HG03039 (cell line): ENCODE results near the gene MED13.
"Not testable (repeated sequence)": the region's sequence is repeated elsewhere in the genome, so short reads cannot be mapped to it uniquely, and the experiment has no call there.

Source experiments
- ATAC-seq: cut with Tn5 transposase; IDR thresholded peaks from one replicate; pipeline ENCODE4 v1.9.1; 2021; ENCODE audit warnings: mild to moderate bottlenecking, moderate library complexity; ENCODE audit not compliant: unreplicated experiment

MED13 gene

DNA sequence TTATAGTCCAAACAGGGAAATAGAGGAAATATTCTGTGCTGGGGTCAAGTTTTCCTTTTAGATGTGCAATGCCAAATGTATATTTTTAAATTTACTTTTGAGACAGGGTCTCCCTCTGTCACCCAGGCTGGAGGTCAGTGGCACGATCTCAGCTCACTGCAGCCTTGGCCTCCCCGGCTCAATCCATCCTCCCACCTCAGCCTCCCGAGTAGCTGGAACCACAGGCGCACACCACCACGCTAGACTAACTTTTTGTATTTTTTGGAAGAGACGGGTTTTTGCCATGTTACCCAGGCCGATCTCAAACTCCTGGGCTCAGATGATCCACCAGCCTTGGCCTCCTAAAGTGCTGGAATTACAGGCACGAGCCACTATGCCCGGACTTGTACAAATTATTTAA, 25.8 kb upstream of the MED13 start:
- no peak for ATAC-seq

DNA sequence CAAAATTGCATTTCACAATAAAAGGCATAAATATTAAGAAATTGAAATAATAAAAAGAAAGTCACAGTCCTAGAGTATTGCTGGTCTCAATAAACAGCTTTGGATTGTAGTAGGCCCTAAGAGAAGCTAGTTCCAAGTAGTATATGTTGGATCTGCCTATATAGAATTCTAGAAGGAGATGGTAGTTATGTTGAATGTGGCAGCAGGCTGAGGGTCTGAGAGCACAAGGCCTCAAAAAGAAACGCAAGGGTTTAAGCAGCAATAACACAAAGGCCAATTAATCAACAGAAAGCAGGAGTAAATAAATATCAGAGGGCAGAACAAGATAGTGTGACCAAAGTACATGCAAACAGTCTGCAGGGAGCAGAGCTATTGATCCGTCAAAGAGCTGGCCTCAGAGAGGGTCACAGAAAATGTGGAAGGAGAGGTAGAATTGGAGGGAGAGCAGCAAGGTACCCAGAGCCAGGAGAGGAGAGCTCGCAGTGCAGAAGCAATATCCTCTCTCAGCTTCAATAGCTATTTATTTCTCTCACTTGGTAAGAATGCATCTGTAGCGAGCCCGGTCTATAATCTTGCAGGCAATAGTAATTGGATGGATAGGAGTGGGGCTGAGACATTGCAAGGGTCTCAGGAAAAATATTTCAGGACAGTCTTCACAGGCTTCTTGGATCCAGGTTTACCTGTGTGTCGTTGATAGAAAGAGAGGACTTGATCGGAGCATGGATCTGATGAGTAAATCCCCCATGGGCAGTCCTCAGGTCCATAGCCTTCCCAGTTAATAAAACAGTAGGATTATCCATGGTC, 25.1 kb upstream of the MED13 start:
- ATAC-seq: no peak

DNA sequence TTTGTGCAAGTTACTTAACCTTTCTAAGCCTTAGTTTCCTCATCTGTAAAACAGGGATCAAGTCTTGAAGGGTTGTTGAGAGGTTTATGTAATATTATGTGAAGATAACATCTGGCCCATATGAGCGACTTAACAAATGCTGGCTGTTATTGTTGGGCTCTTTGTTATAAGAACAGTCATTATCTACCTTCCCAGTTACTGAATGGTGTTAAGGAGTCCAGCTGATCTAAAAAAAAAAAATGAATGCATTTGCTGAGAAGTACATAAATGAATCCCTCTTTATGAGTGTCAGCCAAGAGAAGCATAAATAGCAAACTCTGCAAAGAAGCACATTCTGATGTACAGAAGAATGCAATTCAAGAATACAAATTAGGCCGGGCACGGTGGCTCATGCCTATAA, 24.3 kb upstream of the MED13 start:
- ATAC-seq: no peak

DNA sequence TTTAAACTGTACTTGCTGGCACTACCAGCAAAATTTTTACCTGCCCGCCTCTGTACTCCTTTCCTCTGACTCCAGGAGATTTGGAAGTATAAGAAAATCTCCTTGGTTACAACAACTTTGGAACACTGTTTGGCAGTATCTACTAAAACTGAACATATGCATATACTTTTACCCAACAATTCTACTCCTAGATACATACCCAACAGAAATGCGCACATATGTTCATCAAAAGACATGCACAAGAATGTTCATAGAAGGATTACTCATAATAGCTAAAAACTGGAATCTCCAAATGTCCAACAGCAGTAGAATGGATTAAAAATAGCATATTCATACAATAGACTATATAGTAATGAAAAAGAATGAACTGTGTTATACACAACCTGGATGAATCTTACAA, 21.7 kb upstream of the MED13 start:
- no peak for ATAC-seq

DNA sequence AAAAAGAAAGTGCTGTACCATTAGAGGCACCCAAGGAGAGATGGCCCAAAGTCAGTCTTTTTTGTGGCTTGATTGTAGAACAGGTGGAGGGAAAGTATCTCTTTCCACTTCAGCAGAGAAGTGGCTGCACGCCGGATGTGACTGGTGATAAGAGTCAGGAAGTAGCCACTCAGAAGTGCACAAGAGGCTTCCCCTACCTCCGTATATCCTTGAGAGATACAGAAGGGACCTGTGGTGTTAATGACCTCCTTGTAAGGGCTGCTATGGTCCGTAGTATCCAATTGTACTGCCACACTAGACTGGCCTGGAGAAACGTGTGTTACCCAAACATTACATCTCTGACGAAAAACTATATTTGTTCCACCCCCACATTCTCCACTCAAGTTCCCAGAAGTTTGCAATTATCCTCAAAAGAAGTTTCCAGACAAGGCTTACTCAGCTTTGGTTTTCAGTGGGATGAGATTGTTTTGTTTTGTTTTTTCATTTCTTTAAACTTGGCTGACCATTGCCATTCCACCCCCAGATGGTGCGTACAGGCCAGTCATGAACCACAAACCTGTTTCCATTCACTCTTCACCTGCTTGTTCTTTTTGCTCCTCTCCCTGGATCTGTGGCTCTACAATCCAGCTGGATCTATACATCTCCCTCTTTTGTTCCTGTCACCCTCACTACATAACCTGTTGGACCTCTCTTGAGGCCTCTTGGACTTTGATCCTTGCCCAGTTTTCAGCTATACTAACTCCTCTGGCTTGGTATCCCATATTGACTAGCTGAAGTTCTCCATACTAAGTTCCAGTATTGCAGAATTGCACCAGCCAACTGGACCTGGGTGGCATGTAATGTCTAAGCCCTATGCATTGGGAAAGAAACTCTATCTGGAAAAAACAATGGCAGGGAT, 20.7 kb upstream of the MED13 start:
- ATAC-seq: no peak

DNA sequence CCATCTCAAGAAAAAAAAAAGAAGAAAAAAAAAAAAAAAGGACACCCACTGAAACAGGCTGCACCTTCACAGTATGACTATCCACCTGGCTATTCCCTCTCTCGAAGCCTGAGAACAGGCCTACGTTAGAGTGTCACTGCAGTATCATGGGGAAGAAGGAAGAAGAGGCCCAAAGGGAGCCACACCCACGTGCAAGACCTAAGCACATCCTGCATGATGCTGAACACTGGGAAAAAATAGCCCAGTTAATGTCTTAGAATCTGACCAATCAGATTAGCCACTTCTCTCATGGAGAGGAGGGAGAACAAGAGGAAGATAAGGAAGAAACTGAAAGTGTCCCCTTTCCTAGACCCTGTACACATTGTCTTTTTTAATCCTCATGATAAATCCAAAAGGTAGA, 19.5 kb upstream of the MED13 start:
- no peak for ATAC-seq

DNA sequence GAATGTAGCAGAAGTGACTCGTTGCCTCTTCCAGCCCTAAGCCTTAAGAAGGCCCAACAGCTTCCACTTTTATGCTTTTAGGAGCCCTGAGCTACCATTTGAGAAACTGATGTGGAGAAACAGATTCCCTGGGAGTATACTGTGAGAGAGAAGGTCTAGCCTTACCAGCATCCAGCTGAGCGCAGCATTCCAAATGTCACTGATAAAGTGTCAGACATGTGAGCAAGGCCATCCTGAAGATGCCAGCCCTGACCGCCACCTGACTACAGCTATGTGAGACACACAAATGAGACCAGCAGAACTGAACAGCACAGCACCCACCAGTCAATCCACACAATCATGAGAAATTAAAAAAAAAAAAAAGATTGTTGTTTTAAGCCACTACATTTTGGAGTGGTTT, 18.6 kb upstream of the MED13 start:
- ATAC-seq: no peak

DNA sequence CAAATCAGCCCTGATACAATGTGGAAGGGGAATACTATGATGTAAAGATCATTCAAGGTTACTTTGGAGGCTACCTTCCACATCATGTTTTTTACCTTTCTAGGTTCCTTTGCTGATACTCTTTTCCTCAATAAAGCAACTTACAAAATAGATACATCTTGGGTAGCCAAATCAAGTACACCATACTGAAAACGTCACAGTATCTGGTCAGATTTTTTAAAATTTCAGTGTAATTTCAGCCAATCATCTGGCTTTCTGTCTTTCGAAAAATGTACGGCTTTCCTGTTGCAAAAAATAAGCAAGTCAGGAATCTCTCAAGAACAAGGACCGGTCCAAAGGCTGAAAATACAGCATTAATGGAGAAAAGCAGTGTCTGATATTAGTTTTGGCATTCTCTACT, 15.6 kb upstream of the MED13 start:
- ATAC-seq: no peak

DNA sequence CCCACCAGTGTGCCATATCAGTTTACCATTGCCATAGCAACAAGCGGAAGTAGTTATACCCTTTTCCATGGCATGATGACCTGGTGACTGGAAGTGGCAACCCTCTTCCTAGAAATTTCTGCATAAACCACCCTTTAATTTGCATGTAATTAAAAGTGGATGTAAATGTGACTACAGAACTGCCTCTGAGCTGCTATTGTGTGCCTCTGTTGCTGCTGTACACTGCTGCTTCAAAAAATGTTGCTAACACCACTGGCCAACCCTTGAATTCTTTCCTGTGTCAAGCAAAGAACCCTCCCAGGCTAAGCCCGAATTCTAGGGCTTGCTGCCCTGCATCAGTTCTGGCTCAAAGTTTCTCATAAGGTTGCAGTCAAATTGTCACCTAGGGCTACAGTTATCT, 12.9 kb upstream of the MED13 start:
- no peak for ATAC-seq

DNA sequence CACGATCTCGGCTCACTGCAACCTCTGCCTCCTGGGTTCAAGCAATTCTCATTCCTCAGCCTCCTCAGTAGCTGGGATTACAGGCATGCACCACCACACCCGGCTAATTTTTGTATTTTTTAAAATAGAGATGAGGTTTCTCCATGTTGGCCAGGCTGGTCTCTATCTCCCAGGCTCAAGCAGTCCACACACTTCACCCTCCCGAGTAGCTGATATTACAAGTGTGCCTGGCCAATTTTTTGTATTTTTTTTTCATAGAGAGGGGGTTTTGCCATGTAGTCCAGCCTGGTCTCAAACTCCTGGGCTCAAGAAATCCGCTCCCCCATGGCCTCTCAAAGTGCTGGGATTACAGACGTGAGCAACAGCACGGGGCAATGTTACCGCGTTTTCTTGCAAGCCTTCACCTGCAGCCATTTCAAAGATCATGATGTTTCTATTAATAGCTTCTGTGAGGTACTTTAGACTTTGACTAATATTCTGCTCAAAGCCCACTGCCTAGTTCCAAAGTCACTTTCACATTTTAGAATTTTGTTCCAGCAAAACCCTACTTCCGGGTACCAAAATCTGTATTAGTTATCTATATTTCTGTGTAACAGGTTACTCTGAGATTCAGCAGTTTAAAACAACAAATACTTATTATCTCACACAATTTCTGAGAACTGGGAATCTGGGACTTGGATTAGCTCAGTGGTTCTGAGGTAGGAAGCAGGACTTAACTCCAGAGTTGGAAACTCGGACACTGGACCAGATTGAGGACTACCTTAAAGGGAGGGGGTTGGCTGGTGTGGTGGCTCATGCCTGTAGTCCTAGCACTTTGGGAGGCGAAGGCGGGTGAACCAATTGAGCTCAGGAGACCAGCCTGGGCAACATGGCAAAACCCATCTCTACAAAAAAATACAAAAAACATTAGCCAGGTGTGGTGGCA, 12.0 kb upstream of the MED13 start:
- ATAC-seq: no peak

DNA sequence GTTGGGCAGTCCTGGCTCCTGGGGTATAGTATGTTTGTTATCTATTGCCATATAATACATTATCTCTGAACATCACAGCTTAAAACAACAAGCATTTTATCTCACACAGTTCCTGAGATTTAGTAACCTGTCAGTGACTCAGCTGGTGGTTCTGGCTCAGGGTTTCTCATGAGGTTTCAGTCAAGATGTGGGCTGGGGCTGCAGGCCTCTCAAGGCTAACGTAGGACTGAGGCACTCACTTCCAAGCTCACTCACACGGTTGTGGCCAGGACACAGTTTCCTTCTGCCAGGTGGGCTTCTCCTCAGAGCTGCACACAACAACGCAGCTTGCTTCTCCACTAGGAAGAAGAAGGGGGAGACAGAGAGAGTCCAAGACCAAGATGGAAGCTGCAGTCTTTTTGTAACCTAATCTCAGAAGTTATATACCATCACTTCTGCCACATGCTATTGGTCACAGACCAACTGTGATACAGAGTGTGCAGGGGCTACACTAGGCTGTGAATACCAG, 10.3 kb upstream of the MED13 start:
- ATAC-seq: no peak

DNA sequence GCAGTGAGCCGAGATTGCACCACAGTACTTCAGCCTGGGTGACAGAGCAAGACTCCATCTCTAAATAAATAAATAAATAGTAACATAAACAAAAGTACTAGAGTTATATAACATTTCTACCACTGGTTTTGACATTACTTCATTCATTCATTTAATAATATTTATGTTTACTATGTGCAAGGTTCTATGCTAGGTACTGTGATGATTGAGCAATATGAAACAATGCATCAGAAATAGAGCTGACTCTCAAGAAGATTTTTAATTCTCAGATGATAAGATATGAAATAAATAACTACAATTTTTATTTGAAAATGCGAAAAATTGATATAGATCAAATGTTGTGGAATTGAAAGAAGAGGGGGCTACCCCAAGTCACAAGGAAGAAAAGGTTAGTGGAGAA, 8.9 kb upstream of the MED13 start:
- no peak for ATAC-seq

DNA sequence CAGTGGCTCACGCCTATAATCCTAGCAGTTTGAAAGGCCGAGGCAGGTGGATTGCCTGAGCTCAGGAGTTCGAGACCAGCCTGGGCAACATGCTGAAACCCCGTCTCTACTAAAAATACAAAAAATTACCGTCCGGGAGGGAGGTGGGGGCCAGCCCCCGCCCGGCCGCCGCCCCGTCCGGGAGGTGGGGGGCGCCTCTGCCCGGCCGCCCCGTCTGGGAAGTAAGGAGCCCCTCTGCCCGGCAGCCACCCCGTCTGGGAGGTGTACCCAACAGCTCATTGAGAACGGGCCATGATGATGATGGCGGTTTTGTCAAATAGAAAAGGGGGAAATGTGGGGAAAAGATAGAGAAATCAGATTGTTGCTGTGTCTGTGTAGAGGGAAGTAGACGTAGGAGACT, 7.8 kb upstream of the MED13 start:
- ATAC-seq: not testable (repeated sequence)

DNA sequence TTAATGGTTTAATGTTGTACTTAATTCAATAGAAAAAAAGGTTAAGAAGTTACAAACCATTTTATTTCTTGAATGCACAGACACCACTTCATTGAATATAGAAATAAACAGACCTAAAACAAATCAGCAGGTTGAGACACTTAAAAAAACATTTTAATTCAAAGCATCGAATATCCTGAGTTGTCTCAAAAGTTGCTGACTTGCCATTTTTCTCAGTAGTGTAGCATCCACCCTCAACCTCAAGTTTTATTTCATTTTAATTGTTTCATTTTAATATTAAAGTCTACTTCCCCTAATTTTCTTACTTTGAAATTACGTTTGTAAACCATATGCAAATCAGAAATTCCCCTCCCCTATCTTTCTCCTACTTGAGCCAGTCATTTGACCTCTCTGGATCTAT, 5.8 kb upstream of the MED13 start:
- no peak for ATAC-seq

DNA sequence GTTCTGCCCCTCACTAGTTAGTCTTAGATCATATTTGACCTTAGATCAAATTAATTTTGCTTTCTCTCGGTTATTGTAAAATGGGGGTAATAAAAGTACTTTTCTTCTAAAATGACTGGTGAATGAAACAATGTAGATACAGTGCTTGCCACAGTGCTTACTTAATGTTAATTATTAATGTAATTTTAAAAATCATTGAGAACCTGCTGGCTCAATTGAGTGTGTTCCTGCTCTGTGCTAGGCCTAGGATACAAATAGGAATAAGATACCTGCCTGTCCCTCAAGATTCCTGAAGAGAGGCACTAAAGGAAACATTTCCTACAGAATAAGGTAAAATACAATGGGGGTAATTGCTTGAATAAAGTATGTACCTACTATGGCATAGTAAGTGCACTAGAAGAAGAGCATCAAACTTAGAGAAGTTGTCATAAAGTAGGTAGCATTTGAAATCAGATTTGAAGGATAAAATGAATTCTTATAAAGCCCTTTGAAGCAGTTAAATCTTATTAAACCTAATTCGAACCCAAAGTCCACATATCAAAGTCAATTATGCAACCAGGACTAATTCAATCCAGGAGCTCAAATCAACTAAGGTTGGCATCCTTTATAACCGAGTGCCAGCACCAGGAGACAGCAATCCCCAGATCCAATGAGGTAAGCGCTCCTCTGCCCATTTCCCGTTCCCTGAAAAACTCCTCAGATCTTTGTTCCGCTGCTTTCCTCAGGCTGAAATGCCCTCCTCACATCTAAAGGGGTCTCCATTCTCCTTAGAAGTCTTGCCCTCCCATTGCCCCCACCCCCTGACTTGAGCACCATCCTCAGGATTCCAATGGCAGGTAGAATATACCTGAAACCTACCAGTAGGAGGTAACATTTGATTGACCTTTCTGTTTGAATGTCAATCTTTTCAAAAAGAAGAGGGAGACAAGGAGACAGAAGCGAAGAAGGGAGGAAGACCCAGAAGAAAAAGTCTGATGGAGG, 2.4 kb upstream of the MED13 start:
- no peak for ATAC-seq

DNA sequence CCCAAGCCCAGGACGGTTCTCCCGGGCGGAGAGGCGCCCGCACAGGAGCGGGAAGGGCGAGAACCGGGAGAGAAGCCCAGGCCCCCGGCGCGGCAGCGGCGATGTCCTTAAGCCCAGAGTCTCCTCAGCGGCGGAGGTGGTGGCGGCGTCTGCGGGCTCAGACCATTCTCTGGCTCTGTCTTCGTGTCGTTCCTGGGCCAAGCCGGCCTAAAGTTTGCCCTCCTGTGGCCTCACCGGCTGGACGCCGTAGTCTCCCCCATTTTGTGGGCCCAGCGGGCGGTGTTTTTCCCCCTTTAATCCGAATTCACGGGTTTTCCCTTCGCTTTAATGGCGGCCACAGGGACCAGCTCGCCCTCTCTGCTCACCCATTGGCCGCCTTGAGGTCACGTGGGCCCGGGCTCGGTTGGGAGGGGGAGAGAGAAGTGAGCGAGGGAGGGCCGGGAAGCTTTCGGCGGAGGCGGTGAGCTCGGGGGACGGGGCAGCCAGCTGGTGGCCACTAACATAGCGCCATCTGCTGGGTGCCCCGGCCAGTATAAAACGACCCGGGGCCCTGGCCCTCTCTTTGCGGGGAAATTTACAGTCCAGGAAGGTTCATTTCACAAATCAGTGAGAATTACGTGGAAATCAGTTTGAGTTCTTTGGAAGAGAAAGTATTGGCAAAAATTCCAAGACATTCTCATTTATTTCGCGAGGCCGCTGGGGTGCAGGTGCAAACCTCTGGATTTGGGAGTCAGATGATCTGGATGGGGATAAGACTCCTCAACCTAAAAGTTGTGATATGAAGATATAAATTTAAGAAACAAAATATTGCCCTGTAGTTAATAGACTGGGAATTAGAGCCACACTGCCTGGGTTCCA, 762 bp upstream of the MED13 start:
- ATAC-seq: peak; percentile 90

DNA sequence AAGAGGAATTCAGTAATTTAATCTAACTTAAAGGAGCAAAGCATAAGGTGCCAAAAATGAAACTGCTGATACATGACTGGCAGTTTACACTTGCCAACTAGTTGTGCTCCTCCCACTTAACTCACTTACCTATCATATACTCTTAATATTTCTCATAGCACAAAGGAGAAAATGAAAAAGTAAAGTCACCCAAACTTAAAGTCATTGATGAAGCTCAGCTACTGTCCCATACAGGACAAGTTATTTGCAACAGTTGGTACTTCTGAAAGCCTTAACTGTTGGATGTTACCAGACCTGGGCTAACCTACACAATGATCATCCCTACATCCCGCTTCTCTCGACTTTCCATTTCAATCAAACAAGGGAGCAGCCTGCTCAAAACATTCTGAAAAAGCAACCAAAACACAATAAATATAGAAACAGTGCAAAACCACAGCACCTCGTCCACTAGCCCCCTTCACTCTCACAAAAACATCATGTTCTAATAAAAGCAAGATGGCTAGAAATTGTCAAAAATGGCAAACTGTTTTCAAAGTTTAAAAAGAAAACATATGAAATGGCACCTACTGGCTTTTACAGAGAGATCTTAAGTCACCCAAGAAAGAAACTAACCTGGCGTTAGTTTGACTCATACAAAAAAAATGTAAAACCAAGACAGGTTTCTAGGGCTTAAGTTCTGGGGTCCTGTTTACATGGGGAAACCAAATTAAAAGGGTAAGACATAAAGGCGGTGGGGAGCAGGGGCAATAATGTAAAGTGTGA, 868 bp downstream of the MED13 start:
- no peak for ATAC-seq

DNA sequence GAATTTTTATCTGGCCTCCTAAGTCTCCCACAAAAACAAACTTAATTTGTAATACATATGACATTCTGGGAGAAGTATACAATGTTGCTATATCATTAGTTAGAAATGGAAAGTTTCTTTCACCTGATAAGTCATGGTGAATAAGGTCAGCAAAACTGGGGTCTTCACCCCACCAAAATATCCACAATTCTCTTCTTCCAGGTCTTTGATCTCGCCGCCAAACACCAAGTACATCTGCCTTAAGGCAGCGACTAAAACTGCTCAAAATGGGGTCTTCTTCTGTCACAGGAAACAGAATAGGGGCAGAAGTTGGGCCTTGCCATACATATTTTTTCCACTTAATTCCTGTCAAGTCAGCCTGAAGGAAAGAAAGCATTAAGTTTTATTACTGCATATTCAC, 2.1 kb downstream of the MED13 start:
- no peak for ATAC-seq
